GM19193 (cell line): ENCODE data around the gene KLHL24.
A peak's percentile ranks its signal among the peaks of the same experiment; 100 is the strongest.

ENCODE experiments used
- POLR2A ChIP-seq: IDR thresholded peaks from 4 replicates; pipeline ENCODE4 v1.6.1; 2011; ENCODE audit not compliant: insufficient read depth, insufficient read length; ENCODE audit errors: extremely low read depth

KLHL24 gene

GRCh38 chr3:183662099-183662498 lies 26.7 kb downstream of the KLHL24 start:
- TF ChIP-seq POLR2A, result no peak

- no peak for TF ChIP-seq POLR2A
These were observed 29.5 kb downstream of the KLHL24 start for GRCh38 chr3:183664913-183665381.

- TF ChIP-seq POLR2A, result no peak
These were observed 44.6 kb downstream of the KLHL24 start for GRCh38 chr3:183680061-183680460.

- TF ChIP-seq POLR2A, result no peak
These were observed 52.3 kb downstream of the KLHL24 start for GRCh38 chr3:183687705-183688104.

- TF ChIP-seq POLR2A, result no peak
These were observed 53.5 kb downstream of the KLHL24 start for GRCh38 chr3:183688874-183689273.

GRCh38 chr3:183690402-183690995 lies 55.1 kb downstream of the KLHL24 start:
- no peak for TF ChIP-seq POLR2A

- TF ChIP-seq POLR2A, result no peak
These were observed 57.0 kb downstream of the KLHL24 start for GRCh38 chr3:183692436-183692835.

- no peak for TF ChIP-seq POLR2A
These were observed 60.3 kb downstream of the KLHL24 start for GRCh38 chr3:183695569-183696364.

GRCh38 chr3:183697123-183697609 lies 61.7 kb downstream of the KLHL24 start:
- TF ChIP-seq POLR2A, result no peak

- TF ChIP-seq POLR2A, result peak; percentile 87
These were observed 62.3 kb downstream of the KLHL24 start, which contains the start of gene YEATS2 for GRCh38 chr3:183697610-183698317. Gene YEATS2 (plus strand): TSS chr3:183697797. CDS start chr3:183715163, 17,366 bp downstream.

- no peak for TF ChIP-seq POLR2A
These were observed 62.9 kb downstream of the KLHL24 start for GRCh38 chr3:183698318-183698751.

- TF ChIP-seq POLR2A, result no peak
These were observed 63.3 kb downstream of the KLHL24 start for GRCh38 chr3:183698756-183699155.

- TF ChIP-seq POLR2A, result no peak
These were observed 64.0 kb downstream of the KLHL24 start for GRCh38 chr3:183699238-183699947.

GRCh38 chr3:183701744-183702143 lies 66.3 kb downstream of the KLHL24 start:
- no peak for TF ChIP-seq POLR2A
